GM19324 (cell line): ENCODE data around the gene EGFR.

Experiments
- ATAC-seq: cut with Tn5 transposase; IDR thresholded peaks from one replicate; pipeline ENCODE4 v1.9.1; 2021; ENCODE audit warnings: mild to moderate bottlenecking, moderate library complexity; ENCODE audit not compliant: unreplicated experiment, low FRiP score

EGFR gene

GRCh38 chr7:55059021-55059420 is 40.2 kb downstream of the EGFR start:
- ATAC-seq: no peak

- ATAC-seq: no peak
These were observed 41.3 kb downstream of the EGFR start for GRCh38 chr7:55060085-55060484.

GRCh38 chr7:55060636-55061022 is 41.8 kb downstream of the EGFR start:
- ATAC-seq: no peak

- ATAC-seq: no peak
These were observed 43.1 kb downstream of the EGFR start for GRCh38 chr7:55061726-55062499.

- ATAC-seq: no peak
These were observed 44.2 kb downstream of the EGFR start for GRCh38 chr7:55063061-55063460.

DNA sequence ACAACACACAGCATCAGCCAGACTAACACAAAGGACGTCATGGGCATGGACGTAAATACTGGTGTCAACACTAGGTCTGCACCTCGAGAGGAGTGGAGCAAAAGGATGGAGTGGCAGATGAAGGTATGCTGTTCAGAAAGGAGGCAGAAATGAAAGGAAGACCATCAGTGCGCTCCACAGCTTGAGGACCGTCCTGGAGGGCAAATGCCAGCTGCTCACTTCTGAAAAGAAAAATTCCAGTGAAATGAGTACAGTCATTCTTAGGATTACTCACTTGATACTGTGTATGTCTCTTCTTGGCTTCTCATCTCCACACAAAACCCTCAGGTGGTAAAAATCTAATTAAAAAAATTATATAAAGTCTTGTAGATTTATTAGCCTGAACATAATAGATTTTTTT is 44.8 kb downstream of the EGFR start:
- ATAC-seq: no peak

DNA sequence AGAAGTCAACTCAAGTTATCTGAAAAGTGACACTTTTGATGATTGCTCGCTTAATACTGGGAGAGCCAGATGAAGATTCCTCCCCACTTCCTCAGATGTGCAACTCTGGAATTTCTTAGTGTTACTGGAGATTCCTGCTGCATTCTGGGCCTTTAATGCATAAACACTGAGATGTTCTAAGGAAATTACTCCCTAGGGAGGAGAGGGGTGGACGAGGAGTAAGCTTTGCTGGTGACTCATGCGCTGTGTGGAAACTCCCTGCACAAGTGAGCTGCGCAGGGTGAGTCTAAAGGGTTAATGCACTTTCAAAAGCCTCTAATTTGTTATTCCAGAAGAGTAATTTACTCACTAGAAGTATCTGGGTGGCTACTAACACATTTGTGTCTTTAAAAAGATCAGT is 46.3 kb downstream of the EGFR start:
- ATAC-seq: no peak

GRCh38 chr7:55065511-55066229 is 46.9 kb downstream of the EGFR start:
- no peak for ATAC-seq

- ATAC-seq: no peak
These were observed 47.7 kb downstream of the EGFR start for GRCh38 chr7:55066524-55066923.

DNA sequence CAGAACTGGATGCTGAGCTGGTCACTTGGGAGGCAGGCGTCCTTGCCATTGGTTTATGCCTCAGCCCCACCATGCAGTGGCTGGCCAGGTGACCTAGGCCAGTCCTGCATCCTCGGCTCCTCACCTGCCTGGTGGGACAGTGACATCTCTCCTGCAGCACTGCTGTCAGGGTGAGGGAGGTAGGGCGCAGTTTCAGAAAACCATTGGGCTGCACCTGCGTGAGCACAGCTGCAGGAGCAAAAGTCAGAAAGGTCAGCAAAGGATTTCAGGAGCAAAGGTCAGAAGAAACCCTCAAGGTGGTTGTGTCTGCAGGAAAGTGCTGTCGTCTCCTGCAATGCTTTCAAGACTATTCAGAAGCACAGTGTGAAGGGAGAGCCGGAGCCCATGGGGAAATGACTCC is 48.1 kb downstream of the EGFR start:
- ATAC-seq: no peak

GRCh38 chr7:55067748-55068147 is 48.9 kb downstream of the EGFR start:
- ATAC-seq: no peak

DNA sequence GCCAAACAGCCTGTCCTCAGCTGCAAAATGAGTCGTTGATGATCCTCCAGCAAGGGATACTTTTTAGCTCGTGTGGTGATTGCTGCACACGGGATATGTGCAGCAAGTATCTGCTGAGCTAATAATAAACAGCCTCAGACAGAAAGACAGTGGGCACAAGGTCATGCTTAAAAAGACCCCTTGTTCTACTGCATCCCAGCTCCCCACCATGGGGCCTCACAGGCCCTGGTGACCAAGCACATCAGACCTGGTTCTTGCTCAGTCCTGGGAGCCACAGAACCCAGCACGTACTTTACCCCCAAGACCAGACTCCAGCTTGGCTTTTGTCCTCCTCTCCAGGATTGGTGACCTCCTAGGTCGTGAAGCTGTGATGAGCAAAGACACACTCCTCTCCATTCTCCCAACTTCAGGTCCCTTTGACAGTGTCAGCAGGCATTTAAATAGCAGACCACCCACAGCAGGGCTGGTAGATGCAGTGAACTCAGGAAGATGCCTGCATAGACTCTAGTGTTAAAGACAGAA is 50.5 kb downstream of the EGFR start:
- ATAC-seq: no peak

DNA sequence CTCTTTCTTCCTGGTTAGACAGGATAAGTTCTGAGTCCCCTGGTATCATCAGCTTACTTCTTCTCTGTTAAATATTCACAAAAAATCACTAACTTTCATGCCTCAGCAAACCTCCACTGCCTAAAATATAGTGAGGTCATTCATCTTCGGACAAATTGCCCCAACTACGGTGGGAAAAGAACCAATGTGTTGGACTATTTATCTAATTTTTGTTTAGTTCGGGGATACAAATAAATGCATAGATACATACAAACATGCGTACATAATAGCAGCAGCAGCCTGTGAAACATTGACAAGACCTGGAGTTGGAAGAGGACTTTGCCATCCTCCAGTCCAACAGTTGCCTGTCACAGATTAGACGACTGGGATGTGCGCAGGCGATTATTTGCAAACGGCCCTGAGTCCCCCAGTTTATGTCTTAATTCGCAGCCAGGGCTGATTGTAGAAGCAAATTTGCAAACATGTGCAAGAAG is 51.5 kb downstream of the EGFR start:
- no peak for ATAC-seq

DNA sequence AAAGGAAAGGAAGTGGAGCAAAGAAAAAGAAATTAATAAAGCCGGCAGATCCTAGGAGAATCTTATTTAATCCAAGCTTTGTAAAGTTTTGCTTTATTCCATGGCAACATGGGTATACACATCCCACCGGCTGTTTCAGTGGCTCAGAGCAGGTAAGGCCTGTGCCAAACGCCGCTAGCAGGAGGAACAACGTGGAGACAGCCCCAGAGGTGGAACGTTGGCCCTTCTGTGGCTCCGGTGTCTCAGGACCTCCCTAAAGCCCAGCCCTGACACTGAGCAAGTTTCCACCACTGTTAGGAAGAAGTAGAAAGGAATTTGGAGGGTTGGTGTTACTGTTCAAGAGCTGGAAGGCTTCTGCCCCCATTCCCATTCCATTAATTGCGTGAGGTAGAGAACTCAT is 52.0 kb downstream of the EGFR start:
- ATAC-seq: no peak

- ATAC-seq: no peak
These were observed 52.8 kb downstream of the EGFR start for GRCh38 chr7:55071411-55072175.

- no peak for ATAC-seq
These were observed 53.4 kb downstream of the EGFR start for GRCh38 chr7:55072251-55072650.

- ATAC-seq: peak; percentile 29
These were observed 54.3 kb downstream of the EGFR start for GRCh38 chr7:55073051-55073511.

DNA sequence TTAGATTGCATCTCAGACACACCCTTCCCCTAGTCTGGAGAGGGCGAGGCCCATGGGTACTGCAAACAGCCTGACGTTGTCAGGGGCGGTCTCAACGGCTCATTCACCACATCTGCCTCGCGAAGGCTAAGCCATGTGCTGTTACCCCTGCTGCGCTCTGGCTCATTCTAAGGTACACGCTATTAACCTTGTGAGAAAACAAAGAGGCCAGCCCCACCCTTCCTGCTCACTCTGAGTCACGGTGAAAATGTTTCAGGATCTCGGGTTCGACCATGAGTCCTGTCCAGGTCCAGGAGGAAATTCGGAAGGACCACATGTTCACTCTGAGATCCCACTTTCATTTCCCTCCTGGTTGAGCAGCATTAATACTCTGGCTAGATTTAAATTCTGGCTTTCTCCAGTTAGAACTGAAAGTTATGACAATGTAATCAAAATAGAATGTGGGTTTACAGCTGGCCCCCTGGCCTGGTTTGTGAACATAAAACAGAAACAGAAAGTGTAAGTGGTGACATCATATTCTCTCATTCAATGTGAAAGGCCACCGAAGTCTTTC is 55.2 kb downstream of the EGFR start:
- peak; percentile 90 for ATAC-seq

DNA sequence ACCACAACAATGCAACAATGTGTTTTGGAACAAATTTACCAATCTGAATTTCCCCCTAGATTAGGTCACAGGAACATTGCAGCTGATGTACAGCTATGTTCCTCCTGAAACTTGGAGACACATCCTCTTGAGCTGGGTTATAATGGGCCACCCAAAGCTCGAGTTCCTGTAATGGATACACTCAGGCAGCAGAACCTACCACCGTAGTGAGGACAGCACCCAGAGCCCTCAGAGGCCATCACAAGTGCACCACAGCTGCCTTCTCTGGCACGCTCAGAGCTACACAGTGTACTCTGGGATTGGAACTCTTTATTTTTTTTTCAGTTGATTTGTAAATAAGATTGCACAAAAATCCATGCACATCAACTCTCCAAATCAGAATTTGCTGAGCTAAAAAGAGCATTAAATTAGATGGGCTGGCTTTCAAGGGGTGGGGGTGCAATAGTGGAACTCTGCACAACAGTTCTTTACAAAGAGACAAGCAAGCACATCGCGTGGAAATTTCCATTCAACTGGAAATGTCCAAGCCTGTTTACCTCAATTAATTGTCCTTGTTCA is 56.7 kb downstream of the EGFR start:
- ATAC-seq: no peak
